SH-SY5Y (cell line): ENCODE results near the gene LY6G5C.

Experiments
- GATA2 ChIP-seq: IDR thresholded peaks from 2 replicates; pipeline ENCODE4 v1.6.1; 2011; ENCODE audit warnings: mild to moderate bottlenecking, low read depth, low read length
- GATA3 ChIP-seq: IDR thresholded peaks from 2 replicates; pipeline ENCODE4 v1.6.1; 2011; ENCODE audit warnings: low read depth, mild to moderate bottlenecking, low read length, moderate library complexity

- TF ChIP-seq GATA2 = no peak
- TF ChIP-seq GATA3 = no peak
Measured at GRCh38 chr6:31727717-31728671, 47.1 kb upstream of the LY6G5C start.
